Tibial nerve (tissue), 4 donors: ENCODE measurements around the gene NTPCR. TPM values are rescaled to one million over a fixed set of nuclear protein-coding genes. Genes with fewer than 3 reads are reported as not detected.

Experiments used
- DNase-seq, 2 donors: peaks; one replicate each; pipeline ENCODE4 v3.0.0-alpha.2; 2019; ENCODE audit warnings: low spot score in 2 of 2
- H3K27ac ChIP-seq, 4 donors: fragments of 200-600 bp; sonication (generic) in 3 of 4; one replicate each; pipeline ENCODE4 v1.5.1; 2017 to 2019; ENCODE audit warnings: mild to moderate bottlenecking in 1 of 4
- H3K27me3 ChIP-seq, 2 donors: fragments of 200-600 bp; sonication (generic) in 1 of 2; one replicate each; pipeline versions ENCODE4 v1.5.1 to v1.6.0; 2017 to 2019
- H3K36me3 ChIP-seq, 3 donors: fragments of 200-600 bp; sonication (generic); one replicate each; pipeline ENCODE4 v1.5.1; 2018 to 2019
- H3K4me1 ChIP-seq, 4 donors: fragments of 200-600 bp; sonication (generic) in 3 of 4; one replicate each; pipeline ENCODE4 v1.5.1; 2017 to 2019
- H3K4me3 ChIP-seq, 4 donors: fragments of 200-600 bp; sonication (generic) in 3 of 4; one replicate each; pipeline ENCODE4 v1.5.1; 2017 to 2019; ENCODE audit warnings: mild to moderate bottlenecking in 1 of 4, moderate library complexity in 1 of 4
- H3K9me3 ChIP-seq, 4 donors: fragments of 200-600 bp; sonication (generic) in 3 of 4; one replicate each; pipeline ENCODE4 v1.5.1; 2017 to 2019
- EP300 ChIP-seq, 2 donors: sonication (generic); formaldehyde crosslinking; IDR thresholded peaks; one replicate each; pipeline ENCODE4 v1.6.1; 2017; ENCODE audit warnings: antibody characterized with exemption in 2 of 2, mild to moderate bottlenecking in 1 of 2
- POLR2A ChIP-seq, 2 donors: fragments of 450-650 bp; IDR thresholded peaks; one replicate each; pipeline ENCODE4 v1.6.1; 2017; ENCODE audit warnings: antibody characterized with exemption in 2 of 2, mild to moderate bottlenecking in 2 of 2, moderate library complexity in 2 of 2
- WGBS, 2 donors: methylation state at CpG; one replicate each; pipeline ENCODE4 v1.1.5; 2018; 5-methylcytosine and 5-hydroxymethylcytosine counted together
- total RNA-seq, 4 donors: library from RNA; depleted of rRNA; stranded (reverse); fragments of >200 nt; gene quantifications; one replicate each; pipeline ENCODE4 v1.1.0, GENCODE V29; 2016
- TF ChIP-seq, protein P1 (sequence below), 5 experiments: fragments of 200-600 bp in 3 of 5; fragments of 450-650 bp in 2 of 5; sonication (generic) in 3 of 5; IDR thresholded peaks; one replicate each; pipeline ENCODE4 v1.5.1; 2016 to 2019; ENCODE audit warnings: antibody characterized with exemption in 5 of 5, mild to moderate bottlenecking in 3 of 5, moderate library complexity in 2 of 5

The NTPCR gene
- total RNA-seq, 4 donors from 2014 or later = 16.5 to 20.0 (median 18.6) TPM

DNA sequence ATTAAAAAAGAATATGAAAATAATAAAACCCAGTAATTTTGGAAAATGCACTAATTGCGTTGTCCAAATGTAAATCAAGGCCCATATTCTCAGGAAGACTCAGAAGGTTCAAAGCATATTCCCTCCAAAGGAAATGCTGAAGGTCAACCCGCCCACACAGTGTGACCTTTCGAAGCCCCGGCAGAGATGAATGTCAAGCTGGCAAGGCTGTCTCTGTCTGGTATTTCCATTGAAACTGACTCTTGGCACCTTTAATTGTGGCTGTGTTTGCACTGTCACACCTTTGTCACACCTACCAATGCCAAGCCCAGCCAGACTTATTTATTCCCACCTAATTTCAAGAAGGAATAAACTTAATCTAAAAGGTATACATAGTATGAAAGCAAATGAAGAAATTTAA, 82.5 kb downstream of the NTPCR start:
- Histone ChIP-seq H3K36me3 (no peaks in the 10 kb centered on the region), H3K4me1 (peaks cover 0 to 8% (median 0%) of the 10 kb centered on the region in 4 donors), H3K27me3 (no peaks in the 10 kb centered on the region), H3K27ac (no peak overlapping the region), H3K9me3 (no peaks in the 10 kb centered on the region), H3K4me3 (no peak overlapping the region)
- no peak for DNase-seq
- TF ChIP-seq POLR2A (IDR thresholded peaks at IDR 0.05) (no peak), EP300 (IDR thresholded peaks at IDR 0.05) (no peak)
- TF ChIP-seq, protein P1, sequence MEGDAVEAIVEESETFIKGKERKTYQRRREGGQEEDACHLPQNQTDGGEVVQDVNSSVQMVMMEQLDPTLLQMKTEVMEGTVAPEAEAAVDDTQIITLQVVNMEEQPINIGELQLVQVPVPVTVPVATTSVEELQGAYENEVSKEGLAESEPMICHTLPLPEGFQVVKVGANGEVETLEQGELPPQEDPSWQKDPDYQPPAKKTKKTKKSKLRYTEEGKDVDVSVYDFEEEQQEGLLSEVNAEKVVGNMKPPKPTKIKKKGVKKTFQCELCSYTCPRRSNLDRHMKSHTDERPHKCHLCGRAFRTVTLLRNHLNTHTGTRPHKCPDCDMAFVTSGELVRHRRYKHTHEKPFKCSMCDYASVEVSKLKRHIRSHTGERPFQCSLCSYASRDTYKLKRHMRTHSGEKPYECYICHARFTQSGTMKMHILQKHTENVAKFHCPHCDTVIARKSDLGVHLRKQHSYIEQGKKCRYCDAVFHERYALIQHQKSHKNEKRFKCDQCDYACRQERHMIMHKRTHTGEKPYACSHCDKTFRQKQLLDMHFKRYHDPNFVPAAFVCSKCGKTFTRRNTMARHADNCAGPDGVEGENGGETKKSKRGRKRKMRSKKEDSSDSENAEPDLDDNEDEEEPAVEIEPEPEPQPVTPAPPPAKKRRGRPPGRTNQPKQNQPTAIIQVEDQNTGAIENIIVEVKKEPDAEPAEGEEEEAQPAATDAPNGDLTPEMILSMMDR (IDR thresholded peaks at IDR 0.05) = no peak
- 49 to 57% methylated on average over 4 of the region's 4 CpGs for WGBS, 2 donors

DNA sequence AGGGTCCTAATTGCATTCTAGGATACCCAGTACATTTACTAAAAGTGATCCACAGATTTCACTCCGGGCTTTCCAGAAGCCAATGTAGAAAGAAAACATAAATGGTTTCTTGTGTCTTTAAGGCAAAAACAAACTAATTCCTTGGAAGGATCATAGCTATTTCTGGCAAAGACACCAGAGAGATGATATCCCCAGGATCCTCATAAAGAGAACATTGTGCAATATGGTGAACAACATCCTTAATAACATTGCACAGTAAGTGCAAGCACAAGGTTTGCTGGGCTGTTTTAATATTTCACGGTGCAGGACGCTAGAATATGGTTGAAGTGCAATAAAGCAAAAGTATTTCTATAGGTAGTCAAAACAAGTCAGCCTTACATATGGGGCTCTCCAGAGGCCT, 83.0 kb downstream of the NTPCR start:
- TF ChIP-seq POLR2A (IDR thresholded peaks at IDR 0.05) (no peak), EP300 (IDR thresholded peaks at IDR 0.05) (peak in 1 of 2 donors; percentile 69)
- H3K4me1 ChIP-seq = peaks cover 0 to 8% (median 0%) of the 10 kb centered on the region in 4 donors
- no peaks in the 10 kb centered on the region for H3K9me3 ChIP-seq
- peak in 1 of 2 donors; percentile 9 for DNase-seq
- WGBS, 2 donors = 29 to 32% methylated on average over 3 of the region's 3 CpGs
- H3K4me3 ChIP-seq = no peak overlapping the region
- H3K27ac ChIP-seq = no peak overlapping the region
- no peaks in the 10 kb centered on the region for H3K36me3 ChIP-seq
- H3K27me3 ChIP-seq = no peaks in the 10 kb centered on the region

Other genes with a start within 250 kb of the NTPCR start
- 1 to 10 TPM; 2.5 to 3.7 (median 3.2) TPM for gene MAP10, start 145.2 kb upstream of the NTPCR start, total RNA-seq